GM13976 (cell line): ENCODE measurements around the gene ENAM.
"Not testable (repeated sequence)": the region's sequence is repeated elsewhere in the genome, so short reads cannot be mapped to it uniquely, and the experiment has no call there.

Experiments
- DNase-seq: peaks from one replicate; pipeline ENCODE4 v3.0.0; 2012; ENCODE audit warnings: low spot score
- CTCF ChIP-seq: IDR thresholded peaks from 2 replicates; pipeline ENCODE4 v1.5.1; 2012; ENCODE audit warnings: borderline replicate concordance, mild to moderate bottlenecking; ENCODE audit not compliant: insufficient read depth; ENCODE audit errors: extremely low read depth, missing control alignments, control extremely low read depth
- in situ Hi-C: fragments of 300-500 bp; cut with MboI; formaldehyde crosslinking; loops from one replicate; pipeline ENCODE4 v1.12.0; 2022; ENCODE audit warnings: low sequenced_read_pairs, mixed read lengths, inconsistent platforms; ENCODE audit not compliant: unreplicated experiment

The ENAM gene

GRCh38 chr4:70637239-70637913, 8.8 kb downstream of the ENAM start:
- in situ Hi-C loops, result no loop called here
- DNase-seq, result no peak
- no peak for TF ChIP-seq CTCF

DNA sequence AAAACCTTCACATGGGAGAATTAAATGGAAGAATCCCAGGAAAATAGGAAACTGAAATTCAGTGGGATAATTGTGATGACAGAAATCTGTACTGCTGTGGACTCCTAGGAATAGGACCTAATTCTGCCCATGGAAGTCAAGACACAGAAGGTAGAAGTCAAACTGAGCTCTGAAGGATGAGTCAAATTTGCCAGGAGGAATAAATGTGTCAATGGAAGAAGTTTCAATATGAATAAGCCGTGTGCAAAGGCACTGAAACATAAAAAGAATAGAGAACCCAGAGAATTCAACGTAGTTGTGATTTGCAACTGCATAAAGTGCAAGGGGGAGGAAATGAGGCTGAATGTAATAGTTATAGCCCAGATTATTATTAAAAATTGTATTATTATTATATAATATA, 11.6 kb downstream of the ENAM start:
- DNase-seq, result no peak
- in situ Hi-C loops, result no loop called here
- no peak for TF ChIP-seq CTCF

DNA sequence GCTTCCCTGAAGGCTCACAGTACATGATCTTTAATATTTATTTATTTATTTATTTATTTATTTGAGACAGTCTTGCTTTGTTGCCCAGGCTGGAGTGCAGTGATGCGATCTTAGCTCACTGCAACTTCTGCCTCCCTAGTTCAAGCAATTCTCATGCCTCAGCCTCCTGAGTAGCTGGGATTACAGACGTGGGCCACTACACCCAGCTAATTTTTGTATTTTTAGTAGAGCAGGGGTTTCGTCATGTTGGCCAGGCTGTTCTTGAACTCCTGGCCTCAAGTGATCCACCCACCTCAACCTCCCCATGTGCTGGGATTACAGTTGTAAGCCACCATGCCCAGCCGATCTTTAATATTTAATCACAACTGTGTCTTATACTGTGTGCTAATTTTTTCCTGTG, 22.2 kb downstream of the ENAM start:
- in situ Hi-C loops, result loop anchor here (25.0 kb wide), 1 partner anchor 362 kb away; no protein-coding TSS in a partner anchor
- not testable (repeated sequence) for DNase-seq

- TF ChIP-seq CTCF, result peak; percentile 34
- in situ Hi-C loops, result loop anchor here (25.0 kb wide), 1 partner anchor 360 kb away; no protein-coding TSS in a partner anchor
- DNase-seq, result peak; percentile 50
Measured at GRCh38 chr4:70651864-70652506, 23.4 kb downstream of the ENAM start.

DNA sequence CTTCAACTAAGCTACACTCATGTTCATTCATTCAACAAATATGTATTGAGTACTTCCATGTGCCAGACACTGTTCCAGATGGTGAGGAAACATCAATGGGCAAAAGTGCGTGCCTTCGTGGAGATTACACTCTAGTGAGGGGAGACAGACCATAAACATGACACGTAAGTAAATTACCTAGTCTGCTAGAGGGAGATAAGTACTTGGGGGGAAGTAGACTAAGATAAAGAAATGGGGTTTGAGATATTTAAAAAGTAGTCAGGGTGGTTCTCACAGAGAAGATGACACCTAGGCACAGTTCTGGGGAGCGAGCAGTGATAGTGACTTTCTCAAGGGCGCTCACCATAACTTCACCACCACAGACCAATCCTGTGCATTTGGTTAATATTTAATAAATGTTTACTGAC, 26.1 kb downstream of the ENAM start:
- no peak for DNase-seq
- TF ChIP-seq CTCF, result no peak

DNA sequence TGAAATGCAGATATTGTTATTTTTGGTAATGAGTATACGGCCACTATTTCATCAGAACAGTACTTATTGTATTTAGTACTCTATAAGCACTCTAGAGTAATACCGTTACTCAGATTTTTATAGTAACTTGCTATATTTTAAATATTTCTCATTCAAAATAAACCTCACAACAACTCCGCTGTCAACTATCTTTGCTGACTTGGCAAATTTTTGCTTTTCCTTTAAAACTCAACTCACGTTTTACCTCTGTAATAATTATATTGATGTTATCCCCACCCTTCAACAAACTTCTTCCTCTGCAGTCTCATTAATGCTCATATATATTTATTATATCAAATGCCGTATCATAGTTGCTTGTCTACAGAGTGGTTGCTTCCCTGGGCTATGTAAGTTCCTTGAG, 28.8 kb downstream of the ENAM start:
- DNase-seq, result no peak
- in situ Hi-C loops, result loop anchor here (25.0 kb wide), 1 partner anchor 355 kb away; no protein-coding TSS in a partner anchor
- no peak for TF ChIP-seq CTCF

More for the DNA sequence above, 26.1 kb downstream of the ENAM start:
- in situ Hi-C loops, result loop anchor here (25.0 kb wide), 1 partner anchor 358 kb away; no protein-coding TSS in a partner anchor

DNA sequence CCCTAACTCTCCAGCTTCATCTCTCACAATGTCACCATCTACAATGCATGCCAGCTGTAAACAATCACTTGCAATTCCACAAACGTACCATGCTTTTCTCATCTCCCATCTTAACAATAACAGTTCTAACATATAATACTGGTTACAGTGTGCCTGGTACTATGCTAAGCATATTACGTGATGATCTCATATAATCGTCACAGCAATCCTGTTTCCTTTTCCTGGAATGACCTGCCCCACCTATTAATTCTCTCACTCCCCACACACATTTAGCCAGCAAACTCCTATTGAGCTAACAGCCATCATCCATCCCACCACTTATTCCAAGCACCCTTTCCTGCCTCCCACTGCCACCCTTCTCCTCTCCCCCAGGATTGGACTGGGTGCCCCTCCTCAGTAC, 29.9 kb downstream of the ENAM start:
- no peak for DNase-seq
- no peak for TF ChIP-seq CTCF
- in situ Hi-C loops, result loop anchor here (25.0 kb wide), 1 partner anchor 354 kb away; no protein-coding TSS in a partner anchor
